Uterus (tissue), 4 donors: ENCODE results near the gene KCNQ1. TPM values are rescaled to one million over a fixed set of nuclear protein-coding genes. Genes with fewer than 3 reads are reported as not detected.

Source experiments
- DNase-seq, 2 donors: peaks; one replicate each; pipeline ENCODE4 v3.0.0-alpha.2; 2019 to 2020
- H3K27ac ChIP-seq, 2 donors: fragments of 200-600 bp; sonication (generic); 1 replicate in 1 of 2; 2 replicates in 1 of 2; pipeline ENCODE4 v1.5.1; 2016 to 2018
- H3K27me3 ChIP-seq, 2 donors: fragments of 200-600 bp; sonication (generic); one replicate each; pipeline ENCODE4 v1.5.1; 2018 to 2019; ENCODE audit warnings: control low read depth in 1 of 2
- H3K36me3 ChIP-seq, 2 donors: fragments of 200-600 bp; sonication (generic); one replicate each; pipeline ENCODE4 v1.5.1; 2019; ENCODE audit warnings: control low read depth in 1 of 2
- H3K4me1 ChIP-seq, 2 donors: fragments of 200-600 bp; sonication (generic); one replicate each; pipeline ENCODE4 v1.5.1; 2018 to 2019; ENCODE audit warnings: control low read depth in 1 of 2
- H3K4me3 ChIP-seq, 2 donors: fragments of 200-600 bp; sonication (generic); 1 replicate in 1 of 2; 2 replicates in 1 of 2; pipeline ENCODE4 v1.5.1; 2018 to 2019; ENCODE audit warnings: mild to moderate bottlenecking in 1 of 2
- H3K9me3 ChIP-seq, 2 donors: fragments of 200-600 bp; sonication (generic); one replicate each; pipeline ENCODE4 v1.5.1; 2019; ENCODE audit warnings: control low read depth in 1 of 2
- CTCF ChIP-seq, 4 experiments: fragments of 200-600 bp in 2 of 4; fragments of 450-650 bp in 2 of 4; sonication (generic) in 2 of 4; IDR thresholded peaks; one replicate each; pipeline ENCODE4 v1.5.1; 2016 to 2019; ENCODE audit warnings: antibody characterized with exemption in 4 of 4, mild to moderate bottlenecking in 2 of 4, moderate library complexity in 1 of 4
- POLR2A ChIP-seq, 2 donors: fragments of 450-650 bp; IDR thresholded peaks; one replicate each; pipeline ENCODE4 v1.6.1; 2016; ENCODE audit warnings: antibody characterized with exemption in 2 of 2, mild to moderate bottlenecking in 1 of 2, moderate library complexity in 1 of 2
- intact Hi-C: fragments of 100-400 bp; cut with DNase I; formaldehyde crosslinking; loops from one replicate; pipeline ENCODE4 v1.15.1; 2023; ENCODE audit warnings: low total_unique reads
- total RNA-seq, 4 donors: library from RNA; depleted of rRNA in 3 of 4; stranded (reverse); fragments of >200 nt in 3 of 4; gene quantifications; one replicate each; pipeline versions ENCODE4 v1.1.0 to v1.2.4, GENCODE V29; 2014 to 2023
- donor health status: DM: yes; HTN: yes; CAD: no.

Gene KCNQ1
- total RNA-seq, 4 donors from 2014 or later = 2.6 to 10.4 (median 5.4) TPM

- Histone ChIP-seq H3K27me3 (no peaks in the 10 kb centered on the region), H3K9me3 (peaks cover 0 to 11% of the 10 kb centered on the region in 2 donors), H3K4me1 (no peaks in the 10 kb centered on the region), H3K27ac (no peak overlapping the region), H3K36me3 (no peaks in the 10 kb centered on the region), H3K4me3 (no peak overlapping the region)
- no peak for DNase-seq
- intact Hi-C loops = no loop called here
- no peak for TF ChIP-seq POLR2A (IDR thresholded peaks at IDR 0.05)
- no peak for TF ChIP-seq CTCF (IDR thresholded peaks at IDR 0.05)
Observed at GRCh38 chr11:2655016-2655719, 210.4 kb downstream of the KCNQ1 start.

GRCh38 chr11:2655834-2656622, 211.2 kb downstream of the KCNQ1 start:
- H3K27me3 ChIP-seq = no peaks in the 10 kb centered on the region
- peaks cover 0 to 9% of the 10 kb centered on the region in 2 donors for H3K9me3 ChIP-seq
- H3K4me1 ChIP-seq = no peaks in the 10 kb centered on the region
- H3K4me3 ChIP-seq = no peak overlapping the region
- no peak for DNase-seq
- no peaks in the 10 kb centered on the region for H3K36me3 ChIP-seq
- intact Hi-C loops = no loop called here
- H3K27ac ChIP-seq = no peak overlapping the region
- TF ChIP-seq POLR2A (IDR thresholded peaks at IDR 0.05) (no peak), CTCF (IDR thresholded peaks at IDR 0.05) (no peak)

DNA sequence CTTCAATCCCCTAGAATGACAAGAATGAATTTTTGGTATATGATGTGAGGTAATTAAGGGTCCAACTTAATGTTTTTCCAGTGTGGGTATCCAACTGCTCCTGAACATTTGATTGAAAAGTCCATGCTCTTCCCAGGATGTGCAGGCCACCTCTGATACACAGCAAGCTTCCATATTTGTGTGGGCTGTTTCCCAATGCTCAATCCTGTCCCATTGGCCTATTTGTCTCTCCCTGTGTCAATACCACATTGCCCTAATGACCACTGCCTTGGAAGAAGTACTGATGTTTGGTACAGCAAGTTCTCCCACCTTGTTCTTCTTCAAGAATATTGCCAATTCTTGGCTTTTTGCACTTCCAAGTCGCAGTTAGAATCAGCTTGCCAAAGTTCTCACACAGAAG, 212.1 kb downstream of the KCNQ1 start:
- no peak for TF ChIP-seq CTCF (IDR thresholded peaks at IDR 0.05)
- no peak for TF ChIP-seq POLR2A (IDR thresholded peaks at IDR 0.05)
- Histone ChIP-seq H3K9me3 (peaks cover 0 to 9% of the 10 kb centered on the region in 2 donors), H3K4me1 (no peaks in the 10 kb centered on the region), H3K27ac (no peak overlapping the region), H3K27me3 (no peaks in the 10 kb centered on the region), H3K4me3 (no peak overlapping the region), H3K36me3 (no peaks in the 10 kb centered on the region)
- DNase-seq = no peak
- intact Hi-C loops = no loop called here

- TF ChIP-seq CTCF (IDR thresholded peaks at IDR 0.05) (no peak), POLR2A (IDR thresholded peaks at IDR 0.05) (no peak)
- no peaks in the 10 kb centered on the region for H3K4me1 ChIP-seq
- H3K27ac ChIP-seq = no peak overlapping the region
- H3K4me3 ChIP-seq = no peak overlapping the region
- peaks cover 0 to 9% of the 10 kb centered on the region in 2 donors for H3K9me3 ChIP-seq
- H3K36me3 ChIP-seq = no peaks in the 10 kb centered on the region
- intact Hi-C loops = no loop called here
- no peaks in the 10 kb centered on the region for H3K27me3 ChIP-seq
- DNase-seq = no peak
Observed at GRCh38 chr11:2657697-2658284, 213.0 kb downstream of the KCNQ1 start.
